IMR-90 (cell line): ENCODE data around the gene ANO1. TPM values are rescaled to one million over a fixed set of nuclear protein-coding genes. Genes with fewer than 3 reads are reported as not detected.

Experiments used
- ATAC-seq: fragments of 200-7000 bp; cut with Tn5 transposase; 2 replicates; pipeline ENCODE4 v1.9.1; 2020; ENCODE audit warnings: low read depth, mild to moderate bottlenecking, moderate library complexity
- BruUV-seq: library from RNA; stranded (reverse); fragments of 400-500 nt; replicated peaks from 2 replicates; lab custom pipeline; 2021; lab: Mats Ljungman, UMichigan
- CTCF ChIA-PET: fragments of 300-600 bp; formaldehyde crosslinking; extraction: SDS; loops from one replicate; lab custom pipeline; 2021; ENCODE audit warnings: antibody characterized with exemption; lab: Yijun Ruan, JAX
- POLR2A ChIA-PET: fragments of 300-600 bp; sonication (Branson Sonifier 250); formaldehyde crosslinking; loops from one replicate; lab custom pipeline; 2022; ENCODE audit warnings: antibody characterized with exemption; ENCODE audit not compliant: unreplicated experiment; lab: Charles Lee
- DNase-seq: peaks from one replicate; pipeline ENCODE4 v3.0.0; 2013
- H2AFZ ChIP-seq: replicated peaks from 2 replicates; pipeline ENCODE3; 2013; ENCODE audit warnings: low read length, mild to moderate bottlenecking; ENCODE audit not compliant: poor library complexity
- H2AK5ac ChIP-seq: 2 replicates; pipeline ENCODE4 v1.6.1; 2013; ENCODE audit warnings: low read depth, low read length, inconsistent platforms
- H2AK9ac ChIP-seq: replicated peaks from 2 replicates; pipeline ENCODE3; 2013; ENCODE audit warnings: mild to moderate bottlenecking, low read depth, low read length, moderate library complexity; ENCODE audit not compliant: poor library complexity
- H2BK120ac ChIP-seq: 2 replicates; pipeline ENCODE4 v1.6.1; 2013; ENCODE audit warnings: low read depth, low read length, inconsistent platforms
- H2BK15ac ChIP-seq: 3 replicates; pipeline ENCODE4 v1.6.1; 2013; ENCODE audit warnings: low read depth, low read length, inconsistent platforms
- H2BK20ac ChIP-seq: 2 replicates; pipeline ENCODE4 v1.6.1; 2013; ENCODE audit warnings: low read depth, mild to moderate bottlenecking, inconsistent platforms, low read length, moderate library complexity
- H2BK5ac ChIP-seq: 2 replicates; pipeline ENCODE4 v1.6.1; 2013; ENCODE audit warnings: mild to moderate bottlenecking, low read depth, low read length, inconsistent platforms; ENCODE audit not compliant: poor library complexity, severe bottlenecking
- H3K14ac ChIP-seq: replicated peaks from 2 replicates; pipeline ENCODE4 v1.6.1; 2013; ENCODE audit warnings: low read depth, low read length, inconsistent platforms
- H3K18ac ChIP-seq: 2 replicates; pipeline ENCODE4 v1.6.1; 2013; ENCODE audit warnings: low read depth, low read length, control low read depth
- H3K23ac ChIP-seq: 2 replicates; pipeline ENCODE4 v1.6.1; 2013; ENCODE audit warnings: low read depth, low read length, inconsistent platforms
- H3K27ac ChIP-seq: 2 replicates; pipeline ENCODE4 v1.5.1; 2013; ENCODE audit warnings: mild to moderate bottlenecking, control low read depth, low read length; ENCODE audit not compliant: insufficient read depth
- H3K27me3 ChIP-seq: 2 replicates; pipeline ENCODE4 v1.6.1; 2013; ENCODE audit warnings: low read length; ENCODE audit not compliant: control insufficient read depth, insufficient read depth
- H3K36me3 ChIP-seq: 2 replicates; pipeline ENCODE4 v1.6.1; 2013; ENCODE audit warnings: low read length, mixed read lengths; ENCODE audit not compliant: control insufficient read depth, insufficient read depth
- H3K4ac ChIP-seq: 2 replicates; pipeline ENCODE4 v1.6.1; 2013; ENCODE audit warnings: low read depth, low read length, inconsistent platforms
- H3K4me1 ChIP-seq: 2 replicates; pipeline ENCODE4 v1.6.1; 2013; ENCODE audit warnings: low read length, mixed read lengths; ENCODE audit not compliant: control insufficient read depth, insufficient read depth
- H3K4me2 ChIP-seq: 2 replicates; pipeline ENCODE4 v1.6.1; 2013; ENCODE audit warnings: low read depth, mild to moderate bottlenecking, control low read depth, low read length, moderate library complexity
- H3K4me3 ChIP-seq: 2 replicates; pipeline ENCODE4 v1.5.1; 2013; ENCODE audit warnings: low read depth, mild to moderate bottlenecking, control low read depth, low read length, moderate library complexity; ENCODE audit not compliant: insufficient read depth
- H3K56ac ChIP-seq: 2 replicates; pipeline ENCODE4 v1.6.1; 2013; ENCODE audit warnings: low read length, inconsistent platforms; ENCODE audit not compliant: insufficient read depth; ENCODE audit errors: extremely low read depth
- H3K79me1 ChIP-seq, 2 experiments: 2 replicates each; pipeline ENCODE4 v1.6.1; 2013; ENCODE audit warnings: low read length in 2 of 2, inconsistent platforms in 1 of 2, low read depth in 1 of 2
- H3K9ac ChIP-seq: 2 replicates; pipeline ENCODE4 v1.6.1; 2013; ENCODE audit warnings: low read depth, low read length, control low read depth
- H3K9me1 ChIP-seq: 2 replicates; pipeline ENCODE4 v1.6.1; 2013; ENCODE audit warnings: low read length, inconsistent platforms; ENCODE audit not compliant: insufficient read depth
- H3K9me3 ChIP-seq: 2 replicates; pipeline ENCODE4 v1.6.1; 2013; ENCODE audit warnings: low read length; ENCODE audit not compliant: control insufficient read depth, insufficient read depth
- H4K20me1 ChIP-seq: 2 replicates; pipeline ENCODE4 v1.6.1; 2013; ENCODE audit warnings: low read length, inconsistent platforms; ENCODE audit not compliant: insufficient read depth
- H4K5ac ChIP-seq: 2 replicates; pipeline ENCODE4 v1.6.1; 2013; ENCODE audit warnings: mild to moderate bottlenecking, low read depth, low read length, control low read depth
- H4K8ac ChIP-seq, 2 experiments: 2 replicates each; pipeline ENCODE4 v1.6.1; 2013; ENCODE audit warnings: low read depth in 2 of 2, low read length in 2 of 2, control low read depth in 1 of 2, inconsistent platforms in 1 of 2
- H4K91ac ChIP-seq: 2 replicates; pipeline ENCODE4 v1.6.1; 2013; ENCODE audit warnings: low read depth, low read length, inconsistent platforms; ENCODE audit not compliant: insufficient read depth
- BHLHE40 ChIP-seq: fragments of 150-350 bp; IDR thresholded peaks from 2 replicates; pipeline ENCODE4 v1.6.1; 2016; ENCODE audit warnings: mild to moderate bottlenecking, low read depth, low read length
- CEBPB ChIP-seq: IDR thresholded peaks from 2 replicates; pipeline ENCODE4 v1.6.1; 2012; ENCODE audit warnings: low read depth, low read length, improper control_type of control experiment
- CHD1 ChIP-seq: IDR thresholded peaks from 2 replicates; pipeline ENCODE4 v1.6.1; 2012; ENCODE audit warnings: low read depth, low read length, improper control_type of control experiment
- MAFK ChIP-seq: IDR thresholded peaks from 2 replicates; pipeline ENCODE4 v1.6.1; 2012; ENCODE audit warnings: low read depth, low read length, improper control_type of control experiment
- MXI1 ChIP-seq: IDR thresholded peaks from 2 replicates; pipeline ENCODE4 v1.6.1; 2012; ENCODE audit warnings: low read depth, mild to moderate bottlenecking, low read length, moderate library complexity, borderline replicate concordance
- POLR2A ChIP-seq: IDR thresholded peaks from 2 replicates; pipeline ENCODE4 v1.6.1; 2012; ENCODE audit warnings: mild to moderate bottlenecking, low read depth, low read length
- RCOR1 ChIP-seq: IDR thresholded peaks from 2 replicates; pipeline ENCODE4 v1.6.1; 2012; ENCODE audit warnings: mild to moderate bottlenecking, low read length, improper control_type of control experiment; ENCODE audit not compliant: insufficient replicate concordance
- USF2 ChIP-seq: fragments of 150-350 bp; IDR thresholded peaks from 2 replicates; pipeline ENCODE4 v1.6.1; 2017; ENCODE audit warnings: mild to moderate bottlenecking, antibody characterized with exemption, low read length, low read depth
- WGBS, 2 experiments: methylation state at CpG; one replicate each; pipeline versions ENCODE4 v1.1.5 to v1.1.7; 2013; ENCODE audit warnings: missing lambda C conversion rate in 2 of 2; ENCODE audit not compliant: insufficient read length in 1 of 2; ENCODE audit errors: extremely low coverage in 2 of 2; 5-methylcytosine and 5-hydroxymethylcytosine counted together
- dilution Hi-C: fragments of 300-500 bp; cut with HindIII; formaldehyde crosslinking; loops from one replicate; pipeline ENCODE4 v1.14.3; 2018; ENCODE audit warnings: low sequenced_read_pairs; ENCODE audit not compliant: unreplicated experiment
- in situ Hi-C: fragments of 300-500 bp; cut with MboI; formaldehyde crosslinking; loops from 3 replicates; pipeline ENCODE4 v1.14.3; 2019; ENCODE audit warnings: low sequenced_read_pairs, inconsistent platforms, mixed read lengths
- intact Hi-C: fragments of 100-400 bp; cut with micrococcal nuclease; formaldehyde crosslinking; loops from 2 replicates; pipeline ENCODE4 v1.10.0; 2022
- polyA plus RNA-seq, 3 experiments: library from polyadenylated mRNA; depleted of rRNA; stranded (reverse); fragments of >200 nt; gene quantifications; 2 replicates each; pipeline ENCODE4 v1.2.3, GENCODE V29; 2012; ENCODE audit warnings: low replicate concordance in 1 of 3
- total RNA-seq: library from RNA; depleted of rRNA; stranded (reverse); fragments of >200 nt; gene quantifications from 2 replicates; pipeline ENCODE4 v1.2.3, GENCODE V29; 2012

ANO1 gene
- total and polyA plus RNA-seq, 2 of the 4 experiments (the other 2 are of a cell fraction), result 4.1 to 10.7 TPM

GRCh38 chr11:70147668-70148067, 69.6 kb downstream of the ANO1 start:
- Histone ChIP-seq H3K4me3 (no peak overlapping the region), H2AFZ (no peak overlapping the region), H3K27ac (no peak overlapping the region), H3K36me3 (no peaks in the 10 kb centered on the region; the same call in 1 of the 2 replicates), H3K4me1 (no peaks in the 10 kb centered on the region), H2BK120ac (no peak overlapping the region), H2AK9ac (no peak overlapping the region), H4K20me1 (no peaks in the 10 kb centered on the region), H3K9me1 (no peaks in the 10 kb centered on the region; the same call in 1 of the 2 replicates), H3K56ac (no peak overlapping the region), H4K8ac (no peak overlapping the region), H4K91ac (no peak overlapping the region), H3K9me3 (no peaks in the 10 kb centered on the region), H4K5ac (no peak overlapping the region), H2BK20ac (no peak overlapping the region), H2BK15ac (no peak overlapping the region), H3K9ac (no peak overlapping the region), H3K4me2 (no peak overlapping the region), H2AK5ac (no peak overlapping the region), H3K79me1 (no peaks in the 10 kb centered on the region), H3K14ac (no peak overlapping the region), H3K27me3 (no peaks in the 10 kb centered on the region), H3K4ac (no peak overlapping the region), H2BK5ac (no peak overlapping the region), H3K18ac (no peak overlapping the region), H3K23ac (no peak overlapping the region)
- 50% methylated on average over 4 of the region's 13 CpGs; no CpG with 5 or more reads in 1 of the 2 experiments for WGBS, 2 experiments
- POLR2A ChIA-PET, result no interaction called here
- no peak for TF ChIP-seq RCOR1
- TF ChIP-seq BHLHE40, result no peak
- TF ChIP-seq CEBPB, result no peak
- no peak for TF ChIP-seq MAFK
- no peak for TF ChIP-seq POLR2A
- no peak for TF ChIP-seq USF2
- no peak for TF ChIP-seq CHD1
- no peak for TF ChIP-seq MXI1
- CTCF ChIA-PET, result no interaction called here
- ATAC-seq, result no peak
- no peak for DNase-seq
- intact Hi-C loops (no loop called here), in situ Hi-C loops (no loop called here), dilution Hi-C loops (no loop called here)
- no TSS peak for BruUV-seq
